ENCODE measurements around the gene TRIM6. TPM values are rescaled to one million over a fixed set of nuclear protein-coding genes. Genes with fewer than 3 reads are reported as not detected.

The TRIM6 gene
- 1 to 10 TPM in 1 of 3 donors, under 1 TPM in 2; 0.43 to 4.6 (median 0.92) TPM for total RNA-seq
- long read RNA-seq, donor 1, partial matches to known transcripts = 0 of 4 reads
- long read RNA-seq, donor 1, other reads (novel, unspliced or antisense) = 2 of 4 reads
- long read RNA-seq, donor 2 = 0 reads

GRCh38 chr11:5596607-5597201 lies at the start of gene TRIM6:
Gene TRIM6 (plus strand): TSS chr11:5596637. CDS start chr11:5596898, 261 bp downstream.
- H3K4me1 ChIP-seq (ENCODE audit: low read depth) = no peaks in the 10 kb centered on the region

GRCh38 chr11:5547982-5548381 lies 48.5 kb upstream of the TRIM6 start:
- Histone ChIP-seq H3K36me3 (ENCODE audit: low read depth) (no peaks in the 10 kb centered on the region), H3K4me1 (ENCODE audit: low read depth) (no peaks in the 10 kb centered on the region), H3K9me3 (no peaks in the 10 kb centered on the region), H3K4me3 (no peak overlapping the region)
- DNase-seq (no peak), ATAC-seq (no peak)
- intact Hi-C loops (cut with DNase I, micrococcal nuclease) = no loop called here
- TF ChIP-seq, protein P1, sequence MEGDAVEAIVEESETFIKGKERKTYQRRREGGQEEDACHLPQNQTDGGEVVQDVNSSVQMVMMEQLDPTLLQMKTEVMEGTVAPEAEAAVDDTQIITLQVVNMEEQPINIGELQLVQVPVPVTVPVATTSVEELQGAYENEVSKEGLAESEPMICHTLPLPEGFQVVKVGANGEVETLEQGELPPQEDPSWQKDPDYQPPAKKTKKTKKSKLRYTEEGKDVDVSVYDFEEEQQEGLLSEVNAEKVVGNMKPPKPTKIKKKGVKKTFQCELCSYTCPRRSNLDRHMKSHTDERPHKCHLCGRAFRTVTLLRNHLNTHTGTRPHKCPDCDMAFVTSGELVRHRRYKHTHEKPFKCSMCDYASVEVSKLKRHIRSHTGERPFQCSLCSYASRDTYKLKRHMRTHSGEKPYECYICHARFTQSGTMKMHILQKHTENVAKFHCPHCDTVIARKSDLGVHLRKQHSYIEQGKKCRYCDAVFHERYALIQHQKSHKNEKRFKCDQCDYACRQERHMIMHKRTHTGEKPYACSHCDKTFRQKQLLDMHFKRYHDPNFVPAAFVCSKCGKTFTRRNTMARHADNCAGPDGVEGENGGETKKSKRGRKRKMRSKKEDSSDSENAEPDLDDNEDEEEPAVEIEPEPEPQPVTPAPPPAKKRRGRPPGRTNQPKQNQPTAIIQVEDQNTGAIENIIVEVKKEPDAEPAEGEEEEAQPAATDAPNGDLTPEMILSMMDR (IDR thresholded peaks at IDR 0.05) = no peak

More at GRCh38 chr11:5596607-5597201, at the start of gene TRIM6:
- DNase-seq (peak; percentile 43 to 73 (median 63)), ATAC-seq (peak; percentile 78)
- H3K9me3 ChIP-seq = no peaks in the 10 kb centered on the region
- H3K4me3 ChIP-seq = no peak within 1 kb of the TSS
- TF ChIP-seq, protein P1 (IDR thresholded peaks at IDR 0.05) = no peak
- H3K36me3 ChIP-seq (ENCODE audit: low read depth) = no peaks in the 10 kb centered on the region
- intact Hi-C loops (cut with DNase I, micrococcal nuclease) = no loop called here

GRCh38 chr11:5548440-5548839 lies 48.0 kb upstream of the TRIM6 start, which contains the start of gene OR52H1:
Gene OR52H1 (minus strand): TSS chr11:5548540. CDS start chr11:5545505, 3,035 bp downstream.
- intact Hi-C loops (cut with DNase I, micrococcal nuclease) = no loop called here
- TF ChIP-seq, protein P1 (IDR thresholded peaks at IDR 0.05) = no peak
- H3K4me3 ChIP-seq = no peak within 1 kb of the TSS
- ATAC-seq (no peak), DNase-seq (no peak)
- H3K4me1 ChIP-seq (ENCODE audit: low read depth) = no peaks in the 10 kb centered on the region
- no peaks in the 10 kb centered on the region for H3K36me3 ChIP-seq (ENCODE audit: low read depth)
- H3K9me3 ChIP-seq = no peaks in the 10 kb centered on the region

DNA sequence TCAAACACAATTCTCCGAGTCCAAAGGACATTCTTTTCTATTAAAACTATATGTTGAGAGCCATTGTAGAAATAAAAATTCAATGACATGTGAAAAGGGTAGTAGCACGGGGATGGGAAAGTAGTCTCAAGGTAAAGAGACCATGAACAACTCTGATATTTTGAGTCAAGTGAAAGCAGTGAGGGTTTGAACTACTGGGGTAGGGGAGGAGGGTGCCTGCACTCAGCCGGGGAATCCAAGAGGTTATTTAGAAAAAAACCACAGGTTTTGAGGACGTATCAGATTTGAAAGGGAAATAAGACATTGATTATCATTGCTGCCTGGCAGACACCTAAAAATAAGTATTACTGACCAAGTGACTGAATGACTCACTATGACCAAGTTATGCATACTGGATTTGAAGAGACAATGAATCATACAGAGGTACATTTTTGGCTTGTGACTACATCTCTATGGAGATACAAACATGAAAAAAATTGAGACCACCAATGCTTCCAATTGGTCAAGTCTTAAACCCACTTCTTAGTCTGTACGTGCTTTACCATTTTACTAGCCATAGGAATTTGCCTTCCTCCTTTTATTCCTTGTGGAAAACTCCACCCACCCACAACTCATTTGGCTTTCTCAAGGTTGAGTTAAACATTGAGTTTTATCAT lies 45.9 kb upstream of the TRIM6 start:
- DNase-seq (no peak), ATAC-seq (no peak)
- TF ChIP-seq, protein P1 (IDR thresholded peaks at IDR 0.05) = no peak
- no peaks in the 10 kb centered on the region for H3K36me3 ChIP-seq (ENCODE audit: low read depth)
- H3K4me1 ChIP-seq (ENCODE audit: low read depth) = no peaks in the 10 kb centered on the region
- intact Hi-C loops (cut with DNase I, micrococcal nuclease) = no loop called here
- no peak overlapping the region for H3K4me3 ChIP-seq
- H3K9me3 ChIP-seq = no peaks in the 10 kb centered on the region

GRCh38 chr11:5553343-5553742 lies 43.1 kb upstream of the TRIM6 start:
- Histone ChIP-seq H3K9me3 (no peaks in the 10 kb centered on the region), H3K4me3 (no peak overlapping the region), H3K4me1 (ENCODE audit: low read depth) (no peaks in the 10 kb centered on the region), H3K36me3 (ENCODE audit: low read depth) (no peaks in the 10 kb centered on the region)
- intact Hi-C loops (cut with DNase I, micrococcal nuclease) = no loop called here
- TF ChIP-seq, protein P1 (IDR thresholded peaks at IDR 0.05) = no peak
- ATAC-seq = no peak
- DNase-seq = no peak

Measured in mucosa of descending colon (tissue), 3 donors.